K562 (cell line): ENCODE measurements around the gene NCOA1. TPM values are rescaled to one million over a fixed set of nuclear protein-coding genes. Genes with fewer than 3 reads are reported as not detected.

Experiments used
- BRD9 ChIP-seq: fragments of 450-650 bp; IDR thresholded peaks from 2 replicates; pipeline ENCODE4 v1.6.1; 2018; ENCODE audit warnings: low read depth; ENCODE audit not compliant: partially characterized antibody
- KDM5B ChIP-seq: fragments of 200-600 bp; sonication (generic); IDR thresholded peaks from 2 replicates; pipeline ENCODE4 v1.6.1; 2012; ENCODE audit warnings: low read depth, mild to moderate bottlenecking, moderate library complexity, low read length, control low read depth, inconsistent platforms; ENCODE audit not compliant: insufficient replicate concordance
- PTBP1 ChIP-seq: fragments of 200-400 bp; formaldehyde crosslinking; IDR thresholded peaks from 2 replicates; pipeline ENCODE4 v1.6.1; 2017; ENCODE audit warnings: low read depth, low read length
- RBM22 ChIP-seq: fragments of 200-400 bp; formaldehyde crosslinking; IDR thresholded peaks from 2 replicates; pipeline ENCODE4 v1.6.1; 2018; ENCODE audit warnings: low read length, low read depth; ENCODE audit not compliant: poor library complexity, severe bottlenecking
- SIN3A ChIP-seq, 2 experiments: fragments of 150-350 bp in 1 of 2; IDR thresholded peaks; 2 replicates each; pipeline ENCODE4 v1.6.1; 2011 to 2016; ENCODE audit warnings: borderline replicate concordance in 2 of 2, low read depth in 2 of 2, low read length in 2 of 2, mild to moderate bottlenecking in 2 of 2, moderate library complexity in 2 of 2; ENCODE audit not compliant: control insufficient read depth in 1 of 2
- SMARCE1 ChIP-seq: fragments of 450-650 bp; IDR thresholded peaks from 2 replicates; pipeline ENCODE4 v1.7.1; 2016; ENCODE audit warnings: mild to moderate bottlenecking
- SPI1 ChIP-seq: IDR thresholded peaks from 2 replicates; pipeline ENCODE4 v1.6.1; 2011; ENCODE audit warnings: low read depth, low read length, control low read depth, borderline replicate concordance
- SRSF3 ChIP-seq: fragments of 200-400 bp; formaldehyde crosslinking; IDR thresholded peaks from 2 replicates; pipeline ENCODE4 v1.6.1; 2016; ENCODE audit warnings: mild to moderate bottlenecking, low read length, moderate library complexity; ENCODE audit not compliant: insufficient read depth
- TAF1 ChIP-seq: IDR thresholded peaks from 2 replicates; pipeline ENCODE4 v1.6.1; 2011; ENCODE audit warnings: mild to moderate bottlenecking, low read length, moderate library complexity; ENCODE audit not compliant: insufficient read depth, control insufficient read depth, severe bottlenecking; ENCODE audit errors: extremely low read depth
- TARDBP ChIP-seq: fragments of 450-650 bp; IDR thresholded peaks from 2 replicates; pipeline ENCODE4 v1.6.1; 2016
- ZFPM2 ChIP-seq: fragments of 250-450 bp; sonication (Bioruptor Pico); IDR thresholded peaks from 2 replicates; pipeline ENCODE4 v1.5.1; 2022; ENCODE audit warnings: mild to moderate bottlenecking
- ZNF12 ChIP-seq: sonication (generic); formaldehyde crosslinking; IDR thresholded peaks from 2 replicates; pipeline ENCODE4 v1.4.0; 2020; ENCODE audit warnings: mild to moderate bottlenecking, missing genetic modification reagents
- ZNF143 ChIP-seq: sonication (generic); formaldehyde crosslinking; IDR thresholded peaks from 2 replicates; pipeline ENCODE4 v1.9.0; 2022; ENCODE audit warnings: mild to moderate bottlenecking, missing genetic modification reagents
- ZNF253 ChIP-seq: fragments of 250-450 bp; sonication (Bioruptor Pico); conservative IDR thresholded peaks from 2 replicates; pipeline ENCODE4 v1.6.1; 2021; ENCODE audit warnings: mild to moderate bottlenecking
- polyA plus RNA-seq, 8 experiments: library from polyadenylated mRNA; depleted of rRNA in 4 of 8; stranded (reverse) in 5 of 8; unstranded in 3 of 8; fragments of >200 nt; fragmentation: Nextera tagmentation in 2 of 8; fragmentation: Illumina TruSeq in 1 of 8; extraction: Ambion mirVana in 2 of 8; extraction: Trizol in 1 of 8; gene quantifications; 2 replicates each; pipeline versions ENCODE4 v1.2.1 to v1.2.3, GENCODE V29; 2011 to 2014; ENCODE audit warnings: inconsistent platforms in 1 of 8, missing spikeins in 1 of 8
- total RNA-seq, 7 experiments: library from RNA; depleted of rRNA in 6 of 7; stranded (reverse); fragments of >200 nt in 6 of 7; fragmentation: Illumina TruSeq in 2 of 7; extraction: Trizol in 2 of 7; gene quantifications; 2 replicates each; pipeline versions ENCODE4 v1.2.1 to v1.2.3, GENCODE V29; 2011 to 2021; ENCODE audit warnings: low replicate concordance in 1 of 7
- TF ChIP-seq, protein P1 (sequence below): fragments of 450-650 bp; IDR thresholded peaks from 2 replicates; pipeline ENCODE4 v1.6.1; 2016; ENCODE audit warnings: mild to moderate bottlenecking, moderate library complexity
- TF ChIP-seq, protein P2 (sequence below): fragments of 450-650 bp; IDR thresholded peaks from 2 replicates; pipeline ENCODE4 v1.7.0; 2016; ENCODE audit warnings: borderline replicate concordance

The NCOA1 gene
- total and polyA plus RNA-seq, 9 of the 15 experiments (the other 6 are each of a cell fraction or from before 2014, with no cell fraction given), result 4.9 to 25.7 (median 17.0) TPM

DNA sequence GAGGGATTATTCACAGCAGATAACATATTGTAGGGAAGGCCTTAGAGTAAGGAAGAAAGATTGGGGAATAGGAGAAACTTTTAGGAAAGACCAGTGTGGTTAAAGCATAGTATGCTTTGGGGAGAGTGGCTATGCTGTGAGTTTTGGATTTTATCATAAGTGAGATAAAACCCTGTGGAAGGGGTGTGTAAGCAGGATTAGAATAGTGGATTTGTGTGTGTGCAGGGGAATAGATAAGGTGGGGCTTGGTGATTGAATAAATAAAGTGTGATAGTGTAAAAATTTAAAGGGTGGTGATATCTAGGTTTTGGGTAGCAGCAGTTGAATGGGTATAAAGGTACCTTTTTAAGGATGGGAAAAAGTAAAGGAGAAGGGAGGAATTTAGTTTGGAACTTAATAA lies 137.7 kb downstream of the NCOA1 start (continued):
- TF ChIP-seq, protein P1, sequence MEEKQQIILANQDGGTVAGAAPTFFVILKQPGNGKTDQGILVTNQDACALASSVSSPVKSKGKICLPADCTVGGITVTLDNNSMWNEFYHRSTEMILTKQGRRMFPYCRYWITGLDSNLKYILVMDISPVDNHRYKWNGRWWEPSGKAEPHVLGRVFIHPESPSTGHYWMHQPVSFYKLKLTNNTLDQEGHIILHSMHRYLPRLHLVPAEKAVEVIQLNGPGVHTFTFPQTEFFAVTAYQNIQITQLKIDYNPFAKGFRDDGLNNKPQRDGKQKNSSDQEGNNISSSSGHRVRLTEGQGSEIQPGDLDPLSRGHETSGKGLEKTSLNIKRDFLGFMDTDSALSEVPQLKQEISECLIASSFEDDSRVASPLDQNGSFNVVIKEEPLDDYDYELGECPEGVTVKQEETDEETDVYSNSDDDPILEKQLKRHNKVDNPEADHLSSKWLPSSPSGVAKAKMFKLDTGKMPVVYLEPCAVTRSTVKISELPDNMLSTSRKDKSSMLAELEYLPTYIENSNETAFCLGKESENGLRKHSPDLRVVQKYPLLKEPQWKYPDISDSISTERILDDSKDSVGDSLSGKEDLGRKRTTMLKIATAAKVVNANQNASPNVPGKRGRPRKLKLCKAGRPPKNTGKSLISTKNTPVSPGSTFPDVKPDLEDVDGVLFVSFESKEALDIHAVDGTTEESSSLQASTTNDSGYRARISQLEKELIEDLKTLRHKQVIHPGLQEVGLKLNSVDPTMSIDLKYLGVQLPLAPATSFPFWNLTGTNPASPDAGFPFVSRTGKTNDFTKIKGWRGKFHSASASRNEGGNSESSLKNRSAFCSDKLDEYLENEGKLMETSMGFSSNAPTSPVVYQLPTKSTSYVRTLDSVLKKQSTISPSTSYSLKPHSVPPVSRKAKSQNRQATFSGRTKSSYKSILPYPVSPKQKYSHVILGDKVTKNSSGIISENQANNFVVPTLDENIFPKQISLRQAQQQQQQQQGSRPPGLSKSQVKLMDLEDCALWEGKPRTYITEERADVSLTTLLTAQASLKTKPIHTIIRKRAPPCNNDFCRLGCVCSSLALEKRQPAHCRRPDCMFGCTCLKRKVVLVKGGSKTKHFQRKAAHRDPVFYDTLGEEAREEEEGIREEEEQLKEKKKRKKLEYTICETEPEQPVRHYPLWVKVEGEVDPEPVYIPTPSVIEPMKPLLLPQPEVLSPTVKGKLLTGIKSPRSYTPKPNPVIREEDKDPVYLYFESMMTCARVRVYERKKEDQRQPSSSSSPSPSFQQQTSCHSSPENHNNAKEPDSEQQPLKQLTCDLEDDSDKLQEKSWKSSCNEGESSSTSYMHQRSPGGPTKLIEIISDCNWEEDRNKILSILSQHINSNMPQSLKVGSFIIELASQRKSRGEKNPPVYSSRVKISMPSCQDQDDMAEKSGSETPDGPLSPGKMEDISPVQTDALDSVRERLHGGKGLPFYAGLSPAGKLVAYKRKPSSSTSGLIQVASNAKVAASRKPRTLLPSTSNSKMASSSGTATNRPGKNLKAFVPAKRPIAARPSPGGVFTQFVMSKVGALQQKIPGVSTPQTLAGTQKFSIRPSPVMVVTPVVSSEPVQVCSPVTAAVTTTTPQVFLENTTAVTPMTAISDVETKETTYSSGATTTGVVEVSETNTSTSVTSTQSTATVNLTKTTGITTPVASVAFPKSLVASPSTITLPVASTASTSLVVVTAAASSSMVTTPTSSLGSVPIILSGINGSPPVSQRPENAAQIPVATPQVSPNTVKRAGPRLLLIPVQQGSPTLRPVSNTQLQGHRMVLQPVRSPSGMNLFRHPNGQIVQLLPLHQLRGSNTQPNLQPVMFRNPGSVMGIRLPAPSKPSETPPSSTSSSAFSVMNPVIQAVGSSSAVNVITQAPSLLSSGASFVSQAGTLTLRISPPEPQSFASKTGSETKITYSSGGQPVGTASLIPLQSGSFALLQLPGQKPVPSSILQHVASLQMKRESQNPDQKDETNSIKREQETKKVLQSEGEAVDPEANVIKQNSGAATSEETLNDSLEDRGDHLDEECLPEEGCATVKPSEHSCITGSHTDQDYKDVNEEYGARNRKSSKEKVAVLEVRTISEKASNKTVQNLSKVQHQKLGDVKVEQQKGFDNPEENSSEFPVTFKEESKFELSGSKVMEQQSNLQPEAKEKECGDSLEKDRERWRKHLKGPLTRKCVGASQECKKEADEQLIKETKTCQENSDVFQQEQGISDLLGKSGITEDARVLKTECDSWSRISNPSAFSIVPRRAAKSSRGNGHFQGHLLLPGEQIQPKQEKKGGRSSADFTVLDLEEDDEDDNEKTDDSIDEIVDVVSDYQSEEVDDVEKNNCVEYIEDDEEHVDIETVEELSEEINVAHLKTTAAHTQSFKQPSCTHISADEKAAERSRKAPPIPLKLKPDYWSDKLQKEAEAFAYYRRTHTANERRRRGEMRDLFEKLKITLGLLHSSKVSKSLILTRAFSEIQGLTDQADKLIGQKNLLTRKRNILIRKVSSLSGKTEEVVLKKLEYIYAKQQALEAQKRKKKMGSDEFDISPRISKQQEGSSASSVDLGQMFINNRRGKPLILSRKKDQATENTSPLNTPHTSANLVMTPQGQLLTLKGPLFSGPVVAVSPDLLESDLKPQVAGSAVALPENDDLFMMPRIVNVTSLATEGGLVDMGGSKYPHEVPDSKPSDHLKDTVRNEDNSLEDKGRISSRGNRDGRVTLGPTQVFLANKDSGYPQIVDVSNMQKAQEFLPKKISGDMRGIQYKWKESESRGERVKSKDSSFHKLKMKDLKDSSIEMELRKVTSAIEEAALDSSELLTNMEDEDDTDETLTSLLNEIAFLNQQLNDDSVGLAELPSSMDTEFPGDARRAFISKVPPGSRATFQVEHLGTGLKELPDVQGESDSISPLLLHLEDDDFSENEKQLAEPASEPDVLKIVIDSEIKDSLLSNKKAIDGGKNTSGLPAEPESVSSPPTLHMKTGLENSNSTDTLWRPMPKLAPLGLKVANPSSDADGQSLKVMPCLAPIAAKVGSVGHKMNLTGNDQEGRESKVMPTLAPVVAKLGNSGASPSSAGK, result no peak
- no peak for TF ChIP-seq SPI1
- no peak for TF ChIP-seq RBM22
- no peak for TF ChIP-seq TARDBP
- peak; percentile 60 for TF ChIP-seq SMARCE1
- TF ChIP-seq, protein P2, sequence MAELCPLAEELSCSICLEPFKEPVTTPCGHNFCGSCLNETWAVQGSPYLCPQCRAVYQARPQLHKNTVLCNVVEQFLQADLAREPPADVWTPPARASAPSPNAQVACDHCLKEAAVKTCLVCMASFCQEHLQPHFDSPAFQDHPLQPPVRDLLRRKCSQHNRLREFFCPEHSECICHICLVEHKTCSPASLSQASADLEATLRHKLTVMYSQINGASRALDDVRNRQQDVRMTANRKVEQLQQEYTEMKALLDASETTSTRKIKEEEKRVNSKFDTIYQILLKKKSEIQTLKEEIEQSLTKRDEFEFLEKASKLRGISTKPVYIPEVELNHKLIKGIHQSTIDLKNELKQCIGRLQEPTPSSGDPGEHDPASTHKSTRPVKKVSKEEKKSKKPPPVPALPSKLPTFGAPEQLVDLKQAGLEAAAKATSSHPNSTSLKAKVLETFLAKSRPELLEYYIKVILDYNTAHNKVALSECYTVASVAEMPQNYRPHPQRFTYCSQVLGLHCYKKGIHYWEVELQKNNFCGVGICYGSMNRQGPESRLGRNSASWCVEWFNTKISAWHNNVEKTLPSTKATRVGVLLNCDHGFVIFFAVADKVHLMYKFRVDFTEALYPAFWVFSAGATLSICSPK, result no peak
- TF ChIP-seq ZFPM2 (CRISPR knock-in tag), result no peak
- no peak for TF ChIP-seq BRD9
- no peak for TF ChIP-seq TAF1
- no peak for TF ChIP-seq ZNF253 (CRISPR knock-in tag)
- TF ChIP-seq SIN3A (IDR thresholded peaks at IDR 0.05; ENCODE audit: borderline replicate concordance in 2 of 2, control insufficient read depth in 1 of 2, low read depth in 2 of 2, low read length in 2 of 2), result no peak
- TF ChIP-seq PTBP1, result no peak
- no peak for TF ChIP-seq ZNF143
- TF ChIP-seq ZNF12 (CRISPR knock-in tag), result no peak
- no peak for TF ChIP-seq KDM5B
- TF ChIP-seq SRSF3, result no peak
